ENCODE measurements around the gene UNC13A.

- no peak for TF ChIP-seq CTCF (IDR thresholded peaks at IDR 0.05)
- no peak for TF ChIP-seq POLR2A (IDR thresholded peaks at IDR 0.05)
Observed at GRCh38 chr19:17681505-17682125, 6.5 kb downstream of the UNC13A start.

All from heart left ventricle (tissue), 13 donors.